Stimulated activated CD4-positive, alpha-beta T cell treated with anti-CD3 and anti-CD28 coated beads, TNF-alpha, amount 100 ng/mL, for 4 hours (primary cell): ENCODE measurements around the gene MAN2A2.
"Not testable (repeated sequence)": the region's sequence is repeated elsewhere in the genome, so short reads cannot be mapped to it uniquely, and the experiment has no call there.

ENCODE experiments used
- DNase-seq, 3 experiments: peaks; one replicate each; pipeline ENCODE4 v3.0.0-alpha.2; 2020; ENCODE audit warnings: low read depth in 3 of 3

The MAN2A2 gene

DNA sequence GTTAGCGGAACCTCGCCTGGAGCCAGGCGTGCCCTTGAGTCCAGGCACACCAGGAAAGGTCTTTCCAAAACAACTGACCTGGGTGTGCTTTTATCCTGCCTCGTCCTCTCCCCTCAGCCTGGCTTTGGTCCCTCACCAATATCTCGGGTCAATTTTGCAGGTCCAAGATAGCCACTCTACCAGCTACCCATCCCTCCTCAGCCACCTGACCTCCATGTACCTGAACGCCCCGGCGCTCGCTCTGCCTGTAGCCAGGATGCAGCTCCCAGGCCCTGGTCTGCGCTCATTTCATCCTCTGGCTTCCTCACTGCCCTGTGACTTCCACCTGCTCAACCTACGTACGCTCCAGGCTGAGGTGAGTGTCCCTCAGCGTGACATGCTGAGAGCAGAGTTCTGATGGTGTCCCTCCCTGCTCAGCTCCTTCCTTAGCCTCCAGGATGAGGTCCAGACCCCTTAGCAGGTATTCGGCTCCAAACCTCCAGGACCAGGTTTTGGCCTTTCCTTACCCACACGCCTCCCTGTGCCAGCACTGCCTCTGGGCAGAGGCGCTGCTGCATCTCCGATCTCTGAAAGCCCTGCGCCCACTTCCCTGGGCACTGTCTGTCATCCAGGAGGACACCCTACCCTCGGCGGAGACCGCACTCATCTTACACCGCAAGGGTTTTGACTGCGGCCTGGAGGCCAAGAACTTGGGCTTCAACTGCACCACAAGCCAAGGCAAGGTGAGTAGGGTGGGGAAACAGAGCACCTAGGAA lies 15.1 kb downstream of the MAN2A2 start:
- no peak for DNase-seq

DNA sequence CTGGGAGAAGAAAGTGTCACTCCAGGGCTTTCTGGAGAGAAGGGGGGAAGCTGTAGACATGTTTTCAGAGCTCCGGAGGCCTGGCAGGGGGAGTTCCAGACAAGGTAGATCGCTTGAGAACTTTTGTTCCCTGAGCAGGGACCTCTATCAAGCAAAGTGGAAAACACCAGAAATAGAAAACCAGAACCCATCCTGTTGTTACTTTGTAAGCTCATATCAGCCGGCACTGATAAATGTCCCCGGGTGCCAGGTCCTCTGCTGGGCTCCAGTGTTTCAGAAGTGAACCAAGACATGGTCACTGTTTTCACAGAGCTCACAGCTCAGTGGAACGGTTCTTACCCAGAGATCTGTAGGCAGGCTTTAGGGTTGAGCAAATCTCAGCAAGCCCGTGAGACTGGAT lies 15.7 kb downstream of the MAN2A2 start:
- DNase-seq, result no peak

DNA sequence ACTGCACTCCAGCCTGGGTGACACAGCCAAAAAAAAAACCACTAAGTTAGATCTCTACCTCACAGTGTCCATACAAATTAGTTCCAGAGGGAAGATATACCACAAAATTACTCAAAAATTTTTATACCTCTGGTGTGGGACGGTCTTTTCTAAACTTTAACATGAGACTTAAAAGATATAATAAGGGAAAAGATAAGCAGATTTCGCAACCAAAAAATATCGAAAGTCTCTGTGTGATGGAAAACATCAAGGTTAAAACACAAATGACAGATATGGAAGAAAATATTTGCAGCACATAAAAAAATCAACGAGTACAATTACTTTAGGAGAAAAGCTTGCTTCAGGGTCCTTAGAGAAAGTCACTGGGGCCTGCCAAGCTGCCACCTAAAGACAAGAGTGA lies 18.8 kb downstream of the MAN2A2 start:
- DNase-seq, result no peak

DNA sequence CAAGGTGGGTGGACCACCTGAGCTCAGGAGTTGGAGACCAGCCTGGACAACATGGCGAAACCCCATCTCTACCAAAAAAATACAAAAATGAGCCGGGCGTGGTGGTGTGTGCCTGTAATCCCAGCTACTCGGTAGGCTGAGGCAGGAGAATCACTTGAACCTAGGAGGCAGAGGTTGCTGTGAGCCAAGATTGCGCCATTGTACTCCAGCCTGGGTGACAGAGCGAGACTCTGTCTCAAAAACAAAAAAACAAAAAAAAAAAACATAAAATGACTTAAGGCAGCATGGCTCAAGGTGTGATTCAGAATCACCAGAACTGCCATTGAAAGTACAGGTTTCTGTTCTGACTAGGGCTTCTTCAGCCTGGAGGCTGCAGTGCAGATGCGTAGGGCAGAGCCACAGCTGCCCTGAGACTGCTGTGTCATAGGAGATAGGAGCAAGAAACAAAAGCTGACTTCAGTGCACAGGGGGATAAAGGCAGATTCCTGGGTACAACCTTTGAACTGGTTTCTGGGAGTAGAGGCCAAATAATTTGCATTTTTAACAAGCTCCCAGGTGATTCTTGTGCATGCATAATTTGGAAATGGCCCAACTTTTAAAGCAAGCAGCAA lies 19.7 kb downstream of the MAN2A2 start:
- DNase-seq, result not testable (repeated sequence)

- no peak for DNase-seq
These were observed 21.3 kb downstream of the MAN2A2 start for GRCh38 chr15:90924375-90924774.

GRCh38 chr15:90926766-90927165 lies 23.7 kb downstream of the MAN2A2 start:
- DNase-seq, result not testable (repeated sequence)

- DNase-seq, result not testable (repeated sequence)
These were observed 25.0 kb downstream of the MAN2A2 start for GRCh38 chr15:90928106-90928505.

DNA sequence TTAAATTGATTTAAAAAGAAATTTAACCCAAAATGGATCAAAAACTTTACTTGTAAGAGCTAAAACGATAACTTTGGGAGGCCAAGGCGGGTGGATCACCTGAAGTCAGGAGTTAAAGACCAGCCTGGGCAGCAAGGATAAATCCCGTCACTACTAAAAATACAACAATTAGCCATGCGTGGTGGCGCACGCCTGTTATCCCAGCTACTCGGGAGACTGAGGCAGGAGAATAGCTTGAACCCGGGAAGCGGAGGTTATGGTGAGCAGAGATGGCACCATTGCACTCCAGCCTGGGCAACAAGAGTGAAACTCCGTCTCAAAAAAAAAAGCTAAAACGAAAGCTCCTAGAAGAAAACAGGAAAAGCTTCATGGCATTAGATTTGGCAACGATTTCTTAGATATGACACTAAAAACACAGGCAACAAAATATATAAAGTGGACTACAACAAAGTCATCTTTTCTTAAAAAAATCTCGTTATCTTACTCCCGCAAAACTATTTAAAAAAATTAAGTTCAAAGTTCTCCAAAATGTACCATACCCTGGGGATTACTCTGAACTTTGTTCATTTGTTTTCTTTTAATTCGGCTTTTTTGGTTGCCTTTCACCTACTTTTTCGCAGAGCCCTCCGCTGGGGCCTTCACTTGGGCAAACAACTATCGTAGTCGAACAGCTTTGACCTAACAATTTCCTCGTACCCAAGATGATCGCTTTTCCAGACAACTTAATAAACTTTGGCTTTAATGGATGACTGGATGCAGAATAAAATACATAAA lies 26.3 kb downstream of the MAN2A2 start:
- no peak for DNase-seq

GRCh38 chr15:90930861-90931574 lies 27.9 kb downstream of the MAN2A2 start:
- DNase-seq, result no peak

DNA sequence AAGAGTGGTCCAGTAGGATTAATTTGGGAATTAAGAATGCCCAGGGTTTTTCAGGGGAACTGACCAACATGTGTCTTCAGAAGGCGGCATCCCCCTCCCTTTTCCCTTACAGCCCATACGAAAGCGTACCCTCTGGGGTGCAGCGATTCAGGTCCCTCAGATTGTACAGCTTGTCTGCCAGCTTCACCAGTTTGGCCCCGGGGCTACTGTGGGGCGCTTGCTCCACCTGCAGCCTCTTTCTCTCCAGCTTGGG lies 28.4 kb downstream of the MAN2A2 start:
- DNase-seq, result no peak

- peak; percentile 77 to 94 (median 80) for DNase-seq
These were observed 28.9 kb downstream of the MAN2A2 start, which contains the start of gene HDDC3 for GRCh38 chr15:90931828-90932659. Gene HDDC3 (minus strand): TSS chr15:90932549. CDS start chr15:90932540, 9 bp downstream.

- no peak for DNase-seq
These were observed 29.5 kb downstream of the MAN2A2 start for GRCh38 chr15:90932660-90932991.

DNA sequence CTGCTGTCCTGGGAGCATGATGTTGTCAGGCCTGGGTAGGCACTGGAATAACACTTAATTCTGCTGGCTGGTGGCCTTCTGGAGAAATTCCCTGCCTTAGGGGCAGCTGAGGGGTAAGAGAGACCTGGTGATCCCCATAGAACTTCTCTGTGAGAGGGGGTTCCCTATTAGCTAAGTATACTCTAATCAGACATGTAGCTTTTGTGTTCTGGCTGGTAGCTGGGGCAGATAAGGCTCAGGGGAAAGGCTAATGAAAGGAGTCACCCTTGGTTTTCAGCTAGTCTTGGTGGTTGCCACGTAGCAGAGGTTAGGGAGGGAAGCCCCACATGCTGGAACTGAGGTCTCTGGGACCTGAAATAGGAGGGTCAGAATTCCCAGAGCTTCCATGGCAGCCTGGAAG lies 30.2 kb downstream of the MAN2A2 start:
- DNase-seq, result no peak

- peak; percentile 65 to 73 (median 72) for DNase-seq
These were observed 31.3 kb downstream of the MAN2A2 start for GRCh38 chr15:90934256-90934948.

- peak; percentile 92 to 98 (median 95) for DNase-seq
These were observed 32.0 kb downstream of the MAN2A2 start, which contains the start of gene UNC45A for GRCh38 chr15:90934949-90935751. Gene UNC45A (plus strand): TSS chr15:90935285. CDS start chr15:90935325, 40 bp downstream.

- no peak for DNase-seq
These were observed 33.7 kb downstream of the MAN2A2 start for GRCh38 chr15:90936823-90937222.

DNA sequence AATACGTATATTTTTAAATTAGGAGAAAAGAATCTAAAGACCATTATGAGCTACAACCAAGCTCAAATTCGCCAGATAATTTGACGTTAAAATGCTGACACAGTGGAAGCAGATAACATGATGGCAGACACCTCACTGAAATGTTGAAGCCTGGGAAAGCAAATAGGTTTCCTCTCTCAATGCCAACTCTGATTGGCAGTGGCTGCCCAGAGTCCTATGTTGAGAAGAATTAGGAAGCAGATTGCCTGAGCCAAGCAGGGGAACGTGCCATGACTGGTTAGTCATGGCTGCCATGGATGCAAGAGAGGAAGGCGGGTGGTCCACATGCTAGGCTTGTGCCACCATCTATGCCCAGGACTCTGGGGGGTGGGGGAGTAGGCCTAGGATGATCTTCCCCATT lies 35.2 kb downstream of the MAN2A2 start:
- no peak for DNase-seq

- no peak for DNase-seq
These were observed 36.7 kb downstream of the MAN2A2 start for GRCh38 chr15:90939756-90940155.

- no peak for DNase-seq
These were observed 37.9 kb downstream of the MAN2A2 start for GRCh38 chr15:90941038-90941437.
